SKM-1 (cell line): ENCODE results near the gene B3GNT2.
A peak's percentile ranks its signal among the peaks of the same experiment; 100 is the strongest.
"Not testable (repeated sequence)": the region's sequence is repeated elsewhere in the genome, so short reads cannot be mapped to it uniquely, and the experiment has no call there.

ENCODE experiments used
- DNase-seq: peaks from one replicate; lab custom pipeline; 2025; ENCODE audit not compliant: unreplicated experiment; lab: John Stamatoyannopoulos, UW

B3GNT2 gene, protein sequence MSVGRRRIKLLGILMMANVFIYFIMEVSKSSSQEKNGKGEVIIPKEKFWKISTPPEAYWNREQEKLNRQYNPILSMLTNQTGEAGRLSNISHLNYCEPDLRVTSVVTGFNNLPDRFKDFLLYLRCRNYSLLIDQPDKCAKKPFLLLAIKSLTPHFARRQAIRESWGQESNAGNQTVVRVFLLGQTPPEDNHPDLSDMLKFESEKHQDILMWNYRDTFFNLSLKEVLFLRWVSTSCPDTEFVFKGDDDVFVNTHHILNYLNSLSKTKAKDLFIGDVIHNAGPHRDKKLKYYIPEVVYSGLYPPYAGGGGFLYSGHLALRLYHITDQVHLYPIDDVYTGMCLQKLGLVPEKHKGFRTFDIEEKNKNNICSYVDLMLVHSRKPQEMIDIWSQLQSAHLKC

GRCh38 chr2:62195421-62196277 lies at the start of gene B3GNT2:
Gene B3GNT2 (plus strand): TSS chr2:62196115. CDS start chr2:62222221, 26,106 bp downstream.
- peak; percentile 70 for DNase-seq

- DNase-seq: not testable (repeated sequence)
These were observed 49.1 kb upstream of the B3GNT2 start for GRCh38 chr2:62146790-62147189.

- DNase-seq: no peak
These were observed 48.2 kb upstream of the B3GNT2 start for GRCh38 chr2:62147610-62148301.

GRCh38 chr2:62149708-62150107 lies 46.2 kb upstream of the B3GNT2 start:
- DNase-seq: no peak

DNA sequence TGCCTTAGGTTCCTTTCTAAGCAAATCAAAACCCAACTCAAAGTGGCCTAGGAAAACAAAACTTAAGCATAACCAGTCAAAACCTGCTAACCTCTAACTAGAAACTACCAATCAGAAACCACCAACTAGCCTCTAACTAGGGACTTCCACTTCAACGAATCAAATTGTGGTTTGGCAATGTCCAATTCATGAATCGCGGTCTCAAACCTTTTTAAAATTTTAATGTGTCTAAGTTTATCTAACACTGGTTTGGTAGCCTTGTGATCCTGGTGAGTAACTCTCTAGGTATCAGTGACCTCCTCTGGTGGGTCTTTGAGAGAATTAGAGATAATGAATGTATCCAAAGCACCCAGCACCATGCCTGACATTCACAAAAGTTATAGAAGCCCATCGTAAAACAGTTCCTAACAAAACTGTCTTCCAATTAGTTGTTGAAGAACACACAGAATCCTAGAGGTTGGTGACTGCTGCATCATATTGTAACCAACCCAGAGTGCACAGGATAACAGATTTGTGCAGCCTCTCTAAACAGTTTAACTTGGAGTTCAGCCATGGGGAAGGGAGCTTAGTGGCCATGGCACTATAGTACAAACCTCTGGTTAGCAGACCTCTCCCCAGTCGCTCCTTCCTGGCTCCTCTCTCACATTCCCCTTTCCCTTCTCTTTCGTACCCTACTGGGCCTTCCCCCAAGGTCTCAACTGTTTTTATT lies 45.2 kb upstream of the B3GNT2 start:
- no peak for DNase-seq

GRCh38 chr2:62151306-62151638 lies 44.6 kb upstream of the B3GNT2 start:
- no peak for DNase-seq

DNA sequence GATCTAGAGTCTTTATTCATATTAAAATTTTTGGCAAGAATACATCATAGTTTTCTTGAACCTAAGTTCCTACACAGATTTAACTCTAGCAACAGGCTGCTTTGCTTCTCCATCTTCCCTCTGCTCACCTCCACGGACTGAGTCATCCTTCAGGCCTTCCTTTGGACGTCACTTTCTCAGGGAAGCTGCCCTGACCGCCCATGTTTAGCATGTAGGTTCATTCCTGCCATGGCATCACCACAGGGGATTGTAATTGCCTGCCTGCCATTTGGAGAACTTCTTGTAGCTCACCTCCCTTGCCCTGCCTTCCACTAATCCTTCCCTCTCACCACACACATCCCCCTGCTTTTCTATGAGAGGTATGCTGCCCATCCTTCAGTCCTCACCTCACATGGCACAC lies 43.9 kb upstream of the B3GNT2 start:
- no peak for DNase-seq

GRCh38 chr2:62156861-62157496 lies 38.9 kb upstream of the B3GNT2 start:
- DNase-seq: no peak

GRCh38 chr2:62158444-62159121 lies 37.3 kb upstream of the B3GNT2 start:
- DNase-seq: no peak

- not testable (repeated sequence) for DNase-seq
These were observed 35.2 kb upstream of the B3GNT2 start for GRCh38 chr2:62160691-62161090.

- no peak for DNase-seq
These were observed 32.6 kb upstream of the B3GNT2 start for GRCh38 chr2:62163106-62163831.

GRCh38 chr2:62163834-62164233 lies 32.1 kb upstream of the B3GNT2 start:
- no peak for DNase-seq

DNA sequence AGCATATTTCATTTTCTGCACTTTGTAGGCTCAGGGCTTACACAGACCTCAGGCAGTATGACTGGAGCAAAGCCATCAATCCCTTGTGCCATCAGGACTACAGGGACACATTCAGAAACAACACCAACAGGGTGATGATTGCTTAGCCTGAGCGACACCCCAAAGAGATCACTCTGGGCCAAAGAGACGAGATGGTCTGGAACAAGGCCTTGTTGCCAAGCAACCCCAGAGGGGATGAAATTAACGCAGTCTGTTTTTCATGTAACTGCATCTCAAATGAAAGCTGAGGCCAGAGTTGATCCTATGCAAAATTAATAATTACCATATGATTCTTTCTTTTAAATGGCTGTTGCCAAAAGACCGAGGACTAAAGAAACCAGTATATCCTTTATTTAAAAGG lies 20.2 kb upstream of the B3GNT2 start:
- DNase-seq: no peak

- DNase-seq: no peak
These were observed 19.1 kb upstream of the B3GNT2 start for GRCh38 chr2:62176801-62177200.

DNA sequence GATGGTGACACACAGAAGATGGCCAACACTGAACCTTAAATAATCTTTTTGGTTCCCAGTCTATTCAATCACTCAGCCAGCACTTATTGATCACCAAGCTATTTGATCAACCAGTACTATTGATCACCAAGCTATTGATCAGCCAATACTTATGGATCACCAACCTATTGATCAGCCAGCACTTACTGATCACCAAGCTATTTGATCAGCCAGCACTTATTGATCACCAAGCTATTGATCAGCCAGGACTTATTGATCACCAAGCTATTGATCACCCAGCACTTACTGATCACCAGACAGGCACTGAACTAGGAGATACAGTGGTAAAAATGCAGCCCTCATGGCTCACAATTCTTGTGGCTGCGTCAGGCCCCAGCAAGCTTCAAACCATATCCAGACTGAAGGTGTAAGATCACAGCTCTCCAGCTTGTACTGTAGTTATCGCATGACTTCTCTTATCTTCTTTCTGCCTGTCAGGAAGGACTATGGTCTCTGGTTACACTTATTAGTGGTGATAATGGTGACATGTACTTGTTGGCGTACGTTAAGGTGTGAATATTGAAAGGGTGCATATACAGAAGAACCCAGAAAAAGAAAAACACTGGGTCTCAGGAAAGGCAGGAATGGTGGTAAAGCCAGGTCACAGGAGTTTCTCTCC lies 18.4 kb upstream of the B3GNT2 start:
- DNase-seq: no peak

- no peak for DNase-seq
These were observed 17.1 kb upstream of the B3GNT2 start for GRCh38 chr2:62178741-62179271.

DNA sequence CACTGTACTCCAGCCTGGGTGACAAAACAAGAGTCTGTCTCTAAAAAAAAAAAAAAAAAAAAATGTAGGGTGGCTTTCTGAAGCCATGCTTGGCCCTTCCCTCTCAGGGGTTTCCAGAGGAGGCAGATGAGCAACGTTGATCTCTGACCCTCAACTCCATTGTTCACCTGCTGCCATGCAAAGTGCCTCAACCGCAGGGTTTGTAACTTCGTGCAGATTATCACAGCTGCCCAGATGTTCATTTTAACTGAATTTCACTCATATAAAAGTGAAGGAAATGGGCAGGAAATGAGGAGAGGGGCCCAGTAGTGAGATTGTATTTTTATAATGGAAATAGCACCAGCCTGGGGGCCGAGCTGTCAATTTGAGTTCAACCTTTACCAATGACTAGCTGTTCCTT lies 14.9 kb upstream of the B3GNT2 start:
- DNase-seq: no peak

DNA sequence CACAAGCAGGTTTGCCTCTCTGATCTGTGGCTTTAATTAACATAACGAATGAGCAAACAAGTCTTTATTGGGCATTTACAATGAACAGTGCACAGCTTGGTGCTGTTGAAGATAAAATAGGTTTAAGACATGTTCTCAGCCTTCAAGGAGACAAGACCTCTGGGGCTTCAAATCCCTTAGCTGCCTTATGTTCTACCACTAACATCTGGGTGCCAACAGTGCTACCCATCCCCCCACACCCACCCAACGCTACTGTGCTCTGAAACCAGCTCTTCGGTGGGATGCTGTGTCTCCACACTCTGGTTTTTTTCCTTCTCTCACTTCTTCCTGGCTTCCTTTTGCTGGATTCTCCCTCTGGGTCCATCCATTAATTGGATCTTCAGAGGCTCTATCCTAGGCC lies 14.1 kb upstream of the B3GNT2 start:
- DNase-seq: no peak
